ENCODE measurements around the gene ATP1A4.

DNA sequence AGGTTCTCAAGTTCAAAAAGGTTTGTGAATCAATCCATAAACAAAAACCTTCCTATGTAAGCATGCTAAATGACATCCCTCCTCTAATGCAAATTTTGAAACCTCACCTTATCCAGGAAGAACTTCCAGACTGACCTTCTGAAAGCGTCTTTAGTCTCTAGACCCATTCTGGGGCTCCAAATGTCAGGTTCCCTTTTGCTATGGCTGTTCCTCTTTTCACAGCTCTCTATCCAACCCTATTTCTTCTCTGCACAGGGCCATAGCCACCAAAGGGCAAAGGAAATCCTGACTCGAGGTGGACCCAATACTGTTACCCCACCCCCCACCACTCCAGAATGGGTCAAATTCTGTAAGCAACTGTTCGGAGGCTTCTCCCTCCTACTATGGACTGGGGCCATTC lies 3.4 kb downstream of the ATP1A4 start:
- TF ChIP-seq, protein P1, sequence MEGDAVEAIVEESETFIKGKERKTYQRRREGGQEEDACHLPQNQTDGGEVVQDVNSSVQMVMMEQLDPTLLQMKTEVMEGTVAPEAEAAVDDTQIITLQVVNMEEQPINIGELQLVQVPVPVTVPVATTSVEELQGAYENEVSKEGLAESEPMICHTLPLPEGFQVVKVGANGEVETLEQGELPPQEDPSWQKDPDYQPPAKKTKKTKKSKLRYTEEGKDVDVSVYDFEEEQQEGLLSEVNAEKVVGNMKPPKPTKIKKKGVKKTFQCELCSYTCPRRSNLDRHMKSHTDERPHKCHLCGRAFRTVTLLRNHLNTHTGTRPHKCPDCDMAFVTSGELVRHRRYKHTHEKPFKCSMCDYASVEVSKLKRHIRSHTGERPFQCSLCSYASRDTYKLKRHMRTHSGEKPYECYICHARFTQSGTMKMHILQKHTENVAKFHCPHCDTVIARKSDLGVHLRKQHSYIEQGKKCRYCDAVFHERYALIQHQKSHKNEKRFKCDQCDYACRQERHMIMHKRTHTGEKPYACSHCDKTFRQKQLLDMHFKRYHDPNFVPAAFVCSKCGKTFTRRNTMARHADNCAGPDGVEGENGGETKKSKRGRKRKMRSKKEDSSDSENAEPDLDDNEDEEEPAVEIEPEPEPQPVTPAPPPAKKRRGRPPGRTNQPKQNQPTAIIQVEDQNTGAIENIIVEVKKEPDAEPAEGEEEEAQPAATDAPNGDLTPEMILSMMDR (IDR thresholded peaks at IDR 0.05 in 4 of 5, conservative IDR thresholded peaks at IDR 0.05 in 1 of 5) = no peak
- no peak for TF ChIP-seq POLR2A (IDR thresholded peaks at IDR 0.05)

Data from gastrocnemius medialis (tissue), 4 donors.